HEK293 (cell line): ENCODE results near the gene F2R.

Source experiments
- AEBP2 ChIP-seq: fragments of 450-650 bp; formaldehyde crosslinking; IDR thresholded peaks from 2 replicates; pipeline ENCODE4 v1.5.1; 2016; ENCODE audit warnings: missing biosample characterization, missing genetic modification characterization, borderline replicate concordance
- CTCF ChIP-seq: fragments of 450-650 bp; formaldehyde crosslinking; IDR thresholded peaks from 2 replicates; pipeline ENCODE4 v1.5.1; 2016; ENCODE audit warnings: missing biosample characterization, missing genetic modification characterization
- TCF7L2 ChIP-seq: IDR thresholded peaks from 2 replicates; pipeline ENCODE4 v1.6.1; 2011; ENCODE audit warnings: low read depth, mild to moderate bottlenecking, inconsistent platforms, low read length, moderate library complexity, borderline replicate concordance
- ZBTB1 ChIP-seq: fragments of 450-650 bp; formaldehyde crosslinking; IDR thresholded peaks from 2 replicates; pipeline ENCODE4 v1.5.1; 2016; ENCODE audit warnings: missing biosample characterization, missing genetic modification characterization
- ZFP41 ChIP-seq: fragments of 450-650 bp; formaldehyde crosslinking; IDR thresholded peaks from 2 replicates; pipeline ENCODE4 v1.5.1; 2016; ENCODE audit warnings: missing biosample characterization, missing genetic modification characterization, borderline replicate concordance
- ZNF138 ChIP-seq: fragments of 450-650 bp; formaldehyde crosslinking; IDR thresholded peaks from 2 replicates; pipeline ENCODE4 v1.5.1; 2016; ENCODE audit warnings: missing biosample characterization, missing genetic modification characterization, borderline replicate concordance
- ZNF175 ChIP-seq: fragments of 450-650 bp; formaldehyde crosslinking; IDR thresholded peaks from 2 replicates; pipeline ENCODE4 v1.5.1; 2016; ENCODE audit warnings: missing biosample characterization, missing genetic modification characterization
- ZNF211 ChIP-seq: fragments of 450-650 bp; formaldehyde crosslinking; IDR thresholded peaks from 2 replicates; pipeline ENCODE4 v1.5.1; 2016; ENCODE audit warnings: low read depth, missing biosample characterization, missing genetic modification characterization
- ZNF302 ChIP-seq: fragments of 450-650 bp; formaldehyde crosslinking; IDR thresholded peaks from 2 replicates; pipeline ENCODE4 v1.5.1; 2016; ENCODE audit warnings: missing biosample characterization, missing genetic modification characterization, low read depth
- ZNF596 ChIP-seq: fragments of 450-650 bp; IDR thresholded peaks from 2 replicates; pipeline ENCODE4 v1.5.0; 2018; ENCODE audit warnings: missing biosample characterization, mild to moderate bottlenecking, missing genetic modification characterization, moderate library complexity
- ZNF830 ChIP-seq: fragments of 450-650 bp; IDR thresholded peaks from 2 replicates; pipeline ENCODE4 v1.5.0; 2018; ENCODE audit warnings: missing biosample characterization, missing genetic modification characterization, low read depth, mild to moderate bottlenecking, moderate library complexity
- ZSCAN5A ChIP-seq: fragments of 450-650 bp; formaldehyde crosslinking; IDR thresholded peaks from 2 replicates; pipeline ENCODE4 v1.5.1; 2016; ENCODE audit warnings: missing biosample characterization, missing genetic modification characterization

- TF ChIP-seq CTCF (tag by site-specific recombination): no peak
- no peak for TF ChIP-seq TCF7L2
- no peak for TF ChIP-seq ZNF830
- TF ChIP-seq ZBTB1 (tag by site-specific recombination): no peak
- TF ChIP-seq ZNF302: no peak
- TF ChIP-seq ZNF138 (tag by site-specific recombination): no peak
- no peak for TF ChIP-seq ZFP41 (tag by site-specific recombination)
- TF ChIP-seq ZNF211 (tag by site-specific recombination): no peak
- TF ChIP-seq AEBP2 (tag by site-specific recombination): no peak
- no peak for TF ChIP-seq ZSCAN5A
- no peak for TF ChIP-seq ZNF175
- TF ChIP-seq ZNF596: no peak
Measured at GRCh38 chr5:76670508-76670907, 45.4 kb upstream of the F2R start.
